HG03442 (cell line): ENCODE data around the gene CNBP.

Experiments
- ATAC-seq: cut with Tn5 transposase; IDR thresholded peaks from one replicate; pipeline ENCODE4 v1.9.1; 2021; ENCODE audit warnings: mild to moderate bottlenecking, moderate library complexity; ENCODE audit not compliant: unreplicated experiment

The CNBP gene

GRCh38 chr3:129132097-129132866, 51.4 kb downstream of the CNBP start:
- ATAC-seq, result no peak

GRCh38 chr3:129131465-129132088, 52.1 kb downstream of the CNBP start:
- no peak for ATAC-seq

- ATAC-seq, result no peak
Observed at GRCh38 chr3:129130291-129130813, 53.3 kb downstream of the CNBP start.

DNA sequence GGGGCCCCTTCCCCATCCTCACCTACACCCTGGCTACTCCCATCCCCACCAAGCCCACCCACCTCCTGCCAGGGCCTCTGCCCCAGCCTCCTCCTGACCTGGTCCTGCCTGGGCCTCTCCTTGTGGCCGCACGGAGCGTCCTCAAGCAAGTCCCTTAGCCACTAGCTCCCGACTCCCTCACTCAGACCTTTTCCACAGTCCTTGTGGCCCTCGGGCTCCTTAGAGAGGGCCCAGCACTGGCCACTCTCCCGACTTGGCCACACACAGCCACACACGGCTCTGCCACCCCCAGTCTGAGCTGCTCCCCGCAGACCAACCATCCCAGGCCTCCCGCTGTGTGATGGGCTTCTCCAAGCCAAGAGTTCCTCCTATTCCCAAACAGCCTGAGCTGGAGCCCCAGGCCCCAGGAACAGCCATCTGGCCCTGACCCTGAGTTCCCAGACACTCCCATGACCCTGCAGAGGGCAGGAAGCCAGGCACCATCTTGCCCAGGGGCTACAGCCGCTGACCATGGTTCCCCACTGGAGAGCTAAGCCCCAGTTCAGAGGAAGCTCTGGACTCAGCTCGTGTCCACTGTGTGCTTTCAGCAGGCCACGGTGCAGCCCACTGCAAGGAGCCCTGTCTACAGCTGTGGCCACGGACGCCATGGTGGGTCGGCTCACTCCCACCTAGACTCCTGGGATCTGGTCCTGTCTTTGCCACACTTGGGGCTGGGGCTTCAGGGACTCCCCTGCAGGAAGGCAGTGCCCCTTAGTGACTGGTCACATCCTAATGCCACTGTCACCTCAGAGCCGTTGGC, 55.1 kb downstream of the CNBP start:
- no peak for ATAC-seq

GRCh38 chr3:129126726-129127280, 56.9 kb downstream of the CNBP start:
- no peak for ATAC-seq

- ATAC-seq, result no peak
Observed at GRCh38 chr3:129123314-129124060, 60.2 kb downstream of the CNBP start.

DNA sequence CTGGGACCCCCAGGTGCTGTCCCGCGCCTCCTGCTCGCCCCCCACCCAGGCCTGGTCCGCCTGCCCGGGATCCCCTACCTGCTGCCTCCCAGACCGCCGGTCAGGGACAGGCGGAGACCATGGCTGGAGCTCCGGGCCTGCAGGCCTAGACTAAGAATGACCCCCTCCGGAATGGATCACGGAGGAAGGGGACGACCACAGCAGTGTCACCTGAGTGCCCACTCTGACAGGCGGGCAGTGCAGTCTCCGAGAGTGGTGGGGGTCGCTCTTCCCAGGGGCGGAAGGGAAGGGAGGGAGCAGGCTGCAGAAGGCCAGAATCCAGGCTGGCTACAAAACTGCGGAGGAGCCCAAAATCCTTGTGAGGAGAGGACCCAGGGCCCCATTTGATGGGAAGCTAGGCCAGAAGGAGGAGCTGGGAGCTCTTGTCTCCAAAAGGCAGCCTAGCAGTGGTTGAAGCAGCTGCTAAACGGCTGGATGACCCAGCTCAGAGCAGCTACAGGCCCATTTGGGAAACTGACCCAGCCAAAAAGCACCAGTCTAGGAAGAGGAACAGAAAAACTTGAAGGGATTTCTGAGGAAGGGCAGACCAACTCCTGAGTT, 61.2 kb downstream of the CNBP start:
- no peak for ATAC-seq

- peak; percentile 44 for ATAC-seq
Observed at GRCh38 chr3:129121792-129122411, 61.8 kb downstream of the CNBP start, which contains the start of gene RAB43. RAB43 (minus strand) TSS chr3:129121804; CDS start chr3:129121489, 315 bp downstream.

DNA sequence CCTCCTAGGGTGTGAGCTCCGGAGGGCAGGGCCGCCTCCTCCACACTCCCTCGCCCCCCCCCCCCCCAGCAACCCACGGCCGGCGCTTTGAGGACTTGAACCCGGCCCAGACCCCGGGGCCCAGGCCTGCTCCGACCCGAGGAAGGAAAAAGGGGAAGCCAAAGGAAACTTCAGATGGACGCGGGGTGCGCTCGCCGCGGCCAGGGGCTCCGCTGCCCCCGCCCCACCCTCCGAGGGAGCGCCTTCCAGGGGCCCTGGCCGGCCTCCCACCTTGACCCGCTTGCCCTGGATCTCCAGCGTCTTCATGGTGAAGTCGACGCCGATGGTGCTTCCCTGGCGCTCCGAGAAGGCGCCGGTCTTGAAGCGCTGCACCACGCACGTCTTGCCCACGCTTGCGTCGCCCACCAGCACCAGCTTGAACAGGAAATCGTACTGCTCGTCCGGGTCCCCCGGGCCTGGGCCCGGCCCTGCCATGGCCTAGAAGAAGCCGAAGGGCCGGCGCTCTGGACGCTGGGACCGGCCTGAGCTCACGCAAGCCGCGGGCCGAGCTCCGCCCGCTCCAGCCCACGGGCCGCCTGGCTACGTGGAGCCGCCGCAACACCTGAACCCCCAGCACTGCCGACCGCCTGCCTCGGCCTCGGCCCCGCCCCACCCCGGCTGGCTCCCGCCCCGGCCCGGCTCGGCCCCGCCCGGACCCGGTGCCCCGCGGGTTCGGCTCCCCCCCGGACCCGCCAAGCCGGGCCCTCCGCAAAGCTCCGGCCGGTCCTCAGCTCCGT, 62.5 kb downstream of the CNBP start:
- ATAC-seq, result no peak

DNA sequence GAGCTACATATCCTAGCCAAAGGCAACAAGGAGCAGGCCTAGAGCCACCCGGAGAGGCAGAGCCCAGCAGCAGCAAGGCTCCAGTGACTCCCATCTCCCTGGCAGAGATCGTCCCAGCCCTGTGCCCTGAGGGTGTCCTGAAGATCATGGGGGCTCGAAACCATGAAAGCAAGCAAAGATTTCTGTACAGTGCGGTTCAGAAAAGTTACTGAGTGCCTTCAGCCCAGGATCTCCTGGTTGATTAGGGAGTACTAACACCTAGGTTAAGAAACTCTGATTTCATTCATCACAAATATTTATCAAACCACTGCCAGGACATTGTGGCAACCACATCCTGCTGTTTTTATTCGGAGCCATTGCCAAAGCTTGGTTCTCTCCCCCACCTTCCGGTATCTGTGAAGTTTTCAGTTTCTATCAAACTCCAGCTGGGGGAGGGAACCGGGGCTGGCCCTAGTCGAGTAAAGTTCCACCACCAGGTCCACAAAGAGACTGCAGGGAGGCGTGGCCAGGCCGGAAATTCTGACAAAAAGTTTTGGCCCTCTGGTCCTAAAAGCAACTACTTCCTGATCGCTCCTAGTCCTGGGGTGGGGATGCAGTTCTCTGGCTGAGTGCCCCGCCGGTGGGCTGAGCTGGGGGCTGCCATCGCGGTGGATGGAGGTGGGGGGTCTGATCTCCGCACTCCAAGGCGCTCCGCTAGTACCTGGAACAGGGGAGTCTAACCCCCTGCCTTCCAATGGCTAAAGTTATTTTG, 63.3 kb downstream of the CNBP start:
- peak; percentile 71 for ATAC-seq

GRCh38 chr3:129119365-129120100, 64.2 kb downstream of the CNBP start:
- ATAC-seq, result no peak

- ATAC-seq, result no peak
Observed at GRCh38 chr3:129118745-129119144, 65.0 kb downstream of the CNBP start.
